Activated naive CD8-positive, alpha-beta T cell treated with anti-CD3 and anti-CD28 coated beads, Interleukin-2, amount 50 U/mL, for 16 hours (primary cell): ENCODE measurements around the gene EVA1B.

Experiments
- DNase-seq: peaks from one replicate; pipeline ENCODE4 v3.0.0-alpha.2; 2020; ENCODE audit warnings: low read depth, low spot score

The EVA1B gene

GRCh38 chr1:36323636-36324352 lies at the start of gene EVA1B:
Gene EVA1B, minus strand, starts transcription at chr1:36323645. Its CDS starts 608 bp downstream, at chr1:36323037.
- DNase-seq: no peak

- no peak for DNase-seq
Observed at GRCh38 chr1:36372617-36373016, 49.2 kb upstream of the EVA1B start.

GRCh38 chr1:36369061-36369861 lies 45.8 kb upstream of the EVA1B start:
- peak; percentile 77 for DNase-seq

- DNase-seq: no peak
Observed at GRCh38 chr1:36367798-36368197, 44.4 kb upstream of the EVA1B start.

GRCh38 chr1:36367066-36367465 lies 43.6 kb upstream of the EVA1B start:
- no peak for DNase-seq

- DNase-seq: no peak
Observed at GRCh38 chr1:36366091-36366661, 42.7 kb upstream of the EVA1B start.

GRCh38 chr1:36365381-36365780 lies 41.9 kb upstream of the EVA1B start:
- no peak for DNase-seq

GRCh38 chr1:36359911-36360550 lies 36.6 kb upstream of the EVA1B start:
- no peak for DNase-seq

- DNase-seq: no peak
Observed at GRCh38 chr1:36359383-36359782, 35.9 kb upstream of the EVA1B start.

- DNase-seq: no peak
Observed at GRCh38 chr1:36358514-36359084, 35.2 kb upstream of the EVA1B start.

GRCh38 chr1:36355811-36356210 lies 32.4 kb upstream of the EVA1B start:
- DNase-seq: no peak

- no peak for DNase-seq
Observed at GRCh38 chr1:36354486-36354885, 31.0 kb upstream of the EVA1B start.

GRCh38 chr1:36352910-36353878 lies 29.7 kb upstream of the EVA1B start:
- DNase-seq: no peak

- DNase-seq: no peak
Observed at GRCh38 chr1:36352125-36352909, 28.9 kb upstream of the EVA1B start.

GRCh38 chr1:36351227-36351977 lies 28.0 kb upstream of the EVA1B start:
- DNase-seq: no peak

GRCh38 chr1:36350659-36351226 lies 27.3 kb upstream of the EVA1B start:
- no peak for DNase-seq

- DNase-seq: no peak
Observed at GRCh38 chr1:36349839-36350238, 26.4 kb upstream of the EVA1B start.

GRCh38 chr1:36349241-36349671 lies 25.8 kb upstream of the EVA1B start:
- DNase-seq: no peak
